Neural progenitor cell (in vitro differentiated cells): ENCODE data around the gene ZDHHC6.

Experiments used
- CTCF ChIP-seq: fragments of 200-600 bp; sonication (generic); IDR thresholded peaks from 2 replicates; pipeline ENCODE4 v1.5.1; 2017; ENCODE audit warnings: antibody characterized with exemption, mild to moderate bottlenecking
- EZH2 ChIP-seq: fragments of 200-600 bp; sonication (generic); IDR thresholded peaks from 2 replicates; pipeline ENCODE4 v1.6.1; 2017; ENCODE audit warnings: antibody characterized with exemption, mild to moderate bottlenecking, moderate library complexity
- EZH2phosphoT487 ChIP-seq: fragments of 200-600 bp; sonication (generic); IDR thresholded peaks from 2 replicates; pipeline ENCODE4 v1.6.1; 2017; ENCODE audit warnings: antibody characterized with exemption

- TF ChIP-seq CTCF (no peak), EZH2 (no peak), EZH2phosphoT487 (no peak)
These were observed 8.4 kb upstream of the ZDHHC6 start for GRCh38 chr10:112454910-112455779.
